Common myeloid progenitor, CD34-positive (primary cell): ENCODE data around the gene KDM1B.

ENCODE experiments used
- CTCF ChIA-PET: fragments of 350-600 bp; sonication (Branson Sonifier 250); formaldehyde crosslinking; loops from one replicate; lab custom pipeline; 2021; ENCODE audit warnings: antibody characterized with exemption; lab: Charles Lee
- POLR2A ChIA-PET: fragments of 350-600 bp; sonication (Branson Sonifier 250); formaldehyde crosslinking; loops from one replicate; lab custom pipeline; 2021; ENCODE audit warnings: antibody characterized with exemption; lab: Charles Lee
- DNase-seq, 3 donors: peaks; one replicate each; pipeline versions ENCODE4 v3.0.0 to v3.0.0-alpha.2; 2013
- H3K27ac ChIP-seq, 2 experiments: 1 replicate in 1 of 2; 2 replicates in 1 of 2; pipeline ENCODE4 v1.7.0; 2013; ENCODE audit warnings: inconsistent platforms in 2 of 2, low read length in 2 of 2, mild to moderate bottlenecking in 2 of 2, low read depth in 1 of 2, moderate library complexity in 1 of 2; ENCODE audit not compliant: severe bottlenecking in 2 of 2, insufficient read depth in 1 of 2, poor library complexity in 1 of 2
- H3K27me3 ChIP-seq, 5 experiments: replicated peaks in 2 of 5; 1 replicate in 3 of 5; 2 replicates in 2 of 5; pipeline versions ENCODE4 v1.6.1 to v1.7.0; 2013; ENCODE audit warnings: low read length in 4 of 5, mild to moderate bottlenecking in 2 of 5, moderate library complexity in 2 of 5, inconsistent platforms in 1 of 5; ENCODE audit not compliant: insufficient read depth in 5 of 5, control insufficient read depth in 4 of 5
- H3K36me3 ChIP-seq, 4 experiments: 1 replicate in 2 of 4; 2 replicates in 2 of 4; pipeline versions ENCODE4 v1.6.1 to v1.7.0; 2013; ENCODE audit warnings: low read length in 3 of 4, control low read depth in 1 of 4, mild to moderate bottlenecking in 1 of 4; ENCODE audit not compliant: control insufficient read depth in 4 of 4, insufficient read depth in 4 of 4
- H3K4me1 ChIP-seq, 4 experiments: 1 replicate in 3 of 4; 2 replicates in 1 of 4; pipeline versions ENCODE4 v1.6.1 to v1.7.1; 2013; ENCODE audit warnings: low read length in 3 of 4, mild to moderate bottlenecking in 3 of 4, control low read depth in 1 of 4, inconsistent platforms in 1 of 4, moderate library complexity in 1 of 4; ENCODE audit not compliant: control insufficient read depth in 4 of 4, insufficient read depth in 4 of 4; ENCODE audit errors: control extremely low read depth in 1 of 4
- H3K4me3 ChIP-seq, 7 experiments: 1 replicate in 4 of 7; 2 replicates in 3 of 7; pipeline versions ENCODE4 v1.5.1 to v1.7.0; 2013; ENCODE audit warnings: mild to moderate bottlenecking in 7 of 7, low read length in 6 of 7, moderate library complexity in 6 of 7, inconsistent platforms in 2 of 7, low read depth in 2 of 7, control low read depth in 1 of 7; ENCODE audit not compliant: insufficient read depth in 4 of 7, control insufficient read depth in 1 of 7; ENCODE audit errors: extremely low read depth in 1 of 7
- H3K9me3 ChIP-seq, 5 experiments: 1 replicate in 4 of 5; 2 replicates in 1 of 5; pipeline versions ENCODE4 v1.6.1 to v1.7.1; 2013; ENCODE audit warnings: low read length in 4 of 5, mild to moderate bottlenecking in 2 of 5, inconsistent platforms in 1 of 5, low read depth in 1 of 5, moderate library complexity in 1 of 5; ENCODE audit not compliant: control insufficient read depth in 4 of 5, insufficient read depth in 2 of 5; ENCODE audit errors: control extremely low read depth in 1 of 5
- WGBS: methylation state at CpG from one replicate; pipeline ENCODE4 v1.1.5; 2013; ENCODE audit not compliant: insufficient coverage; 5-methylcytosine and 5-hydroxymethylcytosine counted together

KDM1B gene

DNA sequence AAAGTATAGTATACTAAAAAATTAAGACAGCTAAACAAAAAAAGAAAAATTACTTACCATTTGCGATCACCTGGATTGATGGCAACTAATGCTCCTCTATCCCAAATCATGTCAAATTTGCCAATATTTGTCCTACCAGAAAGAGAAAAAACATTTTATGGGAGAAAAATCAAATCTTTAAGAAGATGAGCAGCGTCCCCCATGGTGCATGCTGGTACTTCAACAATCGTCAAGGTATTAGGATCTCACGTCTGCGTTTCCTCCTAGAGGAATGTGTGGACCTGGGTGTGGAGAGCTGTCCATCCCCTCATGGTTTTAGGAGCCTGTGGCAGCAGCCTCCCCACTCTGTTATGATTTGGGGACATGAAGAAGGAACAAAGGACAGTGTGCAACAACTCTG is 16.3 kb upstream of the KDM1B start:
- Histone ChIP-seq H3K27me3 (no peaks in the 10 kb centered on the region), H3K36me3 (peaks cover 22 to 56% (median 34%) of the 10 kb centered on the region in 4 experiments), H3K9me3 (no peaks in the 10 kb centered on the region), H3K27ac (no peak overlapping the region), H3K4me1 (no peaks in the 10 kb centered on the region), H3K4me3 (no peak overlapping the region)
- ChIA-PET CTCF (interaction anchor here (0.8 to 1.2 kb wide), 2 partner anchors 11 to 155 kb away, joined by 3 to 4 read pairs; no protein-coding TSS in a partner anchor), POLR2A (interaction anchor here (0.6 kb wide), 1 partner anchor 458 kb away, joined by 3 read pairs; no protein-coding TSS in a partner anchor)
- 98% methylated on average over 4 of the region's 5 CpGs for whole genome bisulfite sequencing
- DNase-seq: no peak

DNA sequence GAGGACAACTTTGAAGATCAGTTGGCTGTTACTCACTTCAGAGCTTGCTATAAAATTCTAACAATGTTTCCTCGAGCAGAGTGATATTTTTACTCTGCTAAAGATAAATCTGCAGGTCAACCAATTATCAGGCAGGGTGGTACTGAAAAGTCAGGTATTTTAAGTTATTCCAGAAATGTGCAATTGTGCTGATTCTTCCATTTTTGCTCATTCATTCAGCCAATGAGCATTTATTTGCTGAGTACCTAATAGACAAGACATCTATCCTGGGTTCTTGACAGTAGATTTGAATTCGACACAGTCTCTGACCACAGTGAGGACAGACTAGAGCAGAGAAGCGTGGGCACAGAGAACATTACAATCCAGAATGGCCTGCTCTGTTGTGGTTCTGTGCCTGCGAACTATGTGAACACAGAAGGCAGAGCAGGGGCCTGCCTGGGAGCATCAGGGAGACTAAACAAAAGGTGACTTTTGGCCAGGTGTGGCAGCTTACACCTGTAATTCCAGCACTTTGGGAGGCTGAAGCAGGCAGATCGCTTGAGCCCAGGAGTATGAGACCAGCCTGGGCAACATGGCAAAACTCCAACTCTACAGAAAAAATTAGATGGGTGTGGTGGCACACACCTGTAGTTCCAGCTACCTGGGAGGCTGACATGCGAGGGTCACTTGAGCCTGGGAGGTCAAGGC is 15.1 kb upstream of the KDM1B start:
- no peak overlapping the region for H3K4me3 ChIP-seq
- ChIA-PET CTCF (no interaction called here), POLR2A (no interaction called here)
- H3K27me3 ChIP-seq: no peaks in the 10 kb centered on the region
- peaks cover 17 to 45% (median 29%) of the 10 kb centered on the region in 4 experiments for H3K36me3 ChIP-seq
- DNase-seq: no peak
- 100% methylated on average over 5 of the region's 6 CpGs for WGBS
- no peak overlapping the region for H3K27ac ChIP-seq
- H3K4me1 ChIP-seq: no peaks in the 10 kb centered on the region
- no peaks in the 10 kb centered on the region for H3K9me3 ChIP-seq

DNA sequence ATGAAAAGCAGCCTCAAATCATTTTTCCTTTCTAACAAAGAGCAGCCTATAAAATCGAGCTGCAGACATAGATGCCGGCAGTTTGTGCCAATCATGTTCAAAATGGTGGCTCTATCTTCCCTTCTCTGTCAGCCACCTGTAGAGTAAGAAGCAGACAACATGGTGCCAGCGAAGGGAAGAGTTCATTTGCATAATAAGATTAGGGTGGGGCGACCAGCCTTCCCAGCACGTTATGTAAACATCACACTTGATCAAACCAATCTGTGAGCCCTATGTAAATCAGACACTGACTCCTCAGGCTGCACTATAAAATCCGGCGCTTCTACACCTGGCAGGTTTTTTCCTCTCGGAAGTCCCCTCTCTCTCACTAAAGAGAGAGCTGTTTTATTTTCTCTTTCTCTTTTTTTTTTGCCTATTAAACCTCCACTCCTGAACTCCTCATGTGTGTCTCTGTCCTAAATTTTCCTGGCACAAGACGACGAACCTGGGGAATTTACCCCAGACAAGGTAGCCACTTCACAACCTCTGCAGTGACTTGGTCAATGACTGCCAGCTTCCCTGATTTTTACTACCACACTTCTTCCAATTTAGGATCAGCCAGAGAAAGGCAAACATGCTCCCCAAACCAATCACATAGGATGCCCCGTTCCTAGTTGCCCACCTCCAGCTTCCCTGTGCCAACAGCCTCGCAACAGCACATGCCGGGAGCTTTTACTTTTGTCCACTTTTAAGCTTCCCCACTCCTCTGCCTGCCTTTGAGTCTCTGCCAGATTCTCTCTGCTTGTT is 13.2 kb upstream of the KDM1B start:
- H3K4me3 ChIP-seq: no peak overlapping the region
- no peak overlapping the region for H3K27ac ChIP-seq
- no peaks in the 10 kb centered on the region for H3K9me3 ChIP-seq
- over 99% methylated on average over 12 of the region's 13 CpGs for WGBS
- no peak for DNase-seq
- H3K27me3 ChIP-seq: no peaks in the 10 kb centered on the region
- ChIA-PET POLR2A (no interaction called here), CTCF (interaction anchor here (1.7 kb wide), 1 partner anchor 8 kb away, joined by 4 read pairs; no protein-coding TSS in a partner anchor)
- H3K36me3 ChIP-seq: peaks cover 13 to 43% (median 27%) of the 10 kb centered on the region in 4 experiments
- H3K4me1 ChIP-seq: no peaks in the 10 kb centered on the region

DNA sequence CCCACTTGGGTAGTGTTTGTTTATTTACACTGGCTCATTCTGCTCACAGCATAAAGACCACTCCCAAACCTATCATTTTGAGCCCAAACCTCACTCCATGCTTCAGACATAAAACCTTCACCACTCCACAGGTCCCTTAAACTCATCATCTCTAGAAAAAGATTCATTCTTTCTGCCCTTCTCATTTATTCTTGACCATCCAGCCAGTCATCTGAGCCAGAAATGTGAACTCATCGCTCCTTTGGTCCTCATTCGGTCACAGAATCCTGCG is 12.7 kb upstream of the KDM1B start:
- CTCF ChIA-PET: no interaction called here
- no peak for DNase-seq
- POLR2A ChIA-PET: no interaction called here
- WGBS: 100% methylated on average over 3 of the region's 3 CpGs
- H3K4me3 ChIP-seq: no peak overlapping the region
- no peaks in the 10 kb centered on the region for H3K9me3 ChIP-seq
- H3K4me1 ChIP-seq: no peaks in the 10 kb centered on the region
- peaks cover 9 to 47% (median 27%) of the 10 kb centered on the region in 4 experiments for H3K36me3 ChIP-seq
- no peak overlapping the region for H3K27ac ChIP-seq
- H3K27me3 ChIP-seq: no peaks in the 10 kb centered on the region

DNA sequence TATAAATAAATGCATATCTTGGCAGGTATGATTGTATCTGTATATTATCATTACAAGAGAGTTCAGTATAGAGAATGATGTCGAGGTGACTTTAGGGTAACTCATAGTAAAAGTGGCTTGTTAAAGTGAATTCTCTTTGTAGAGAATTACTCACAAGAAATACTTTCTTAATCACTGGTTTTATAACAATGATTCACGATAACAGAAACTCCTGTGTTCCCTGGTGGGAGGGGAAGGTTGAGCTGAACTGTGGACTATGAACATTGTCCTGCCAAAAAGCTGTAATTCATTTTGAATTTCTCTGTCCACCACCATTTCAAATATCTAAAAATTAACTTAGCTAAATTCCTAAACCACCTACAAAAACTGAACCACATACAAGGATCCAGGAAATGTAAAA is 8.1 kb upstream of the KDM1B start:
- H3K27ac ChIP-seq: no peak overlapping the region
- H3K4me3 ChIP-seq: no peak overlapping the region
- ChIA-PET POLR2A (interaction anchor here (0.8 kb wide), 1 partner anchor 13 kb away, joined by 4 read pairs; no protein-coding TSS in a partner anchor), CTCF (no interaction called here)
- H3K9me3 ChIP-seq: no peaks in the 10 kb centered on the region
- no peak for DNase-seq
- peaks cover 5 to 21% (median 15%) of the 10 kb centered on the region in 4 experiments for H3K36me3 ChIP-seq
- H3K4me1 ChIP-seq: no peaks in the 10 kb centered on the region
- no CpG with 5 or more reads among the region's 2 CpGs for WGBS
- H3K27me3 ChIP-seq: no peaks in the 10 kb centered on the region

DNA sequence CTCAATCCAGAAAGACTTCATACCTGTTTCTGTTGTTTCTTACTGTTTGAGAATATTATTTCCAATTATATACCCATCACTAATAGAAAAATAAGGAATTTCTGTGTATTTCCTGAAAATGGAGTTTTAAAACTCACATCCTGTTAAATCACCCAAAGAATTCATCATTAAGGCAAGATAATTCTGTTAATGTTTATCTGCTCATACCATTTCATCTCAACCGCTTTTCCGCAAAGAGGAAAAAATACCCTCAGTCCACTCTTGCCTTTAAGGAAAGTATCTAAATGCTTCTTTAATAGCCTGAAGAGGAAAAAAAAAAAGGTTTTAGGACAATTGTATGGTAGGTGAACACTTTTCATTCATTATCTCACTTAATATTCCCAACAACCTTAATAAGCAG is 7.6 kb upstream of the KDM1B start:
- no peak overlapping the region for H3K27ac ChIP-seq
- POLR2A ChIA-PET: interaction anchor here (0.8 kb wide), 1 partner anchor 13 kb away, joined by 4 read pairs; no protein-coding TSS in a partner anchor
- no peak for DNase-seq
- CTCF ChIA-PET: no interaction called here
- no CpG with 5 or more reads among the region's 2 CpGs for WGBS
- peaks cover 4 to 17% (median 12%) of the 10 kb centered on the region in 4 experiments for H3K36me3 ChIP-seq
- no peak overlapping the region for H3K4me3 ChIP-seq
- H3K9me3 ChIP-seq: no peaks in the 10 kb centered on the region
- H3K4me1 ChIP-seq: peaks cover 0 to 3% (median under 1%) of the 10 kb centered on the region in 4 experiments
- no peaks in the 10 kb centered on the region for H3K27me3 ChIP-seq
